ENCODE results near the gene ATF6B. TPM values are rescaled to one million over a fixed set of nuclear protein-coding genes. Genes with fewer than 3 reads are reported as not detected.

ATF6B gene
- total RNA-seq, 1 experiment from 2014 or later, result 87.2 TPM

DNA sequence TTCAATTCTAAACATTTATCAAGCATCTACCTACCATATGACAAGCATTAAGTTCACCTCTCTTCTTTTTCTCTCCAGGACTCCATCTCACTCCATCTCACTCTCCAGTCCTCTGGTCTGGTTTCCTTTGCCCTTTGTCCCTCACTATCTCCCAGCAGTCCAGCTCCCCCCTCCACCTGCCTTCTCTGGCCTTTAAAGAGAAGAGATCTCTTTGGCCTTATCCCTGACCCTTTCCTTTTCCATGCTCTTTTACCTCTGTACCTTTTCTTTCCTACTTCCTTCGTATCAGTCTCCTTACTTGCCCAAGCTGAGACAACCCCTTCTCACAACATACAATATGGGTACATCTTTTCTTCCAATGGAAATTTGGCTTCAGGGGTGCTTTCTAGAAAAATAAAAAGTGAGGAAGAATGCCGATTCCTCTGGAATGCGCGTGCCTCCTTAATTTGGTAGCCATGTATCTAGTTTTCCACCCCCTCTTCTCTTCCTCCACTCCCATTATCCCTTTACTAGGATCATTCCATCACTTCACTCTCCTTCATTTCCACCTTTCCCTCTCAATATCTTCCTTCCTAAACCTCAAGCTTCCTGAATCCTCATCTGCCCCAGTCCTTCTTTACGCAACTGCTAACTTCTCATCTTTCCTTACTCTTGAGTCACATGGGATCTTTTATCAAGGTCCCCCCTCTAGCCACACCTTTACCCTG is 48.6 kb upstream of the ATF6B start:
- peaks cover 15% of the 10 kb centered on the region; the same call in 1 of the 2 replicates for H3F3A ChIP-seq (ENCODE audit: insufficient read depth, low read depth)
- POLR2A ChIA-PET (ENCODE audit: unreplicated experiment), result no interaction called here
- intact Hi-C loops (cut with micrococcal nuclease; ENCODE audit: unreplicated experiment), result loop anchor here (1.0 to 10.0 kb wide), 3 partner anchors 22 to 512 kb away; partner anchors contain the start of genes C6orf47, CSNK2B, FKBPL and GPANK1
- TF ChIP-seq, protein P1, sequence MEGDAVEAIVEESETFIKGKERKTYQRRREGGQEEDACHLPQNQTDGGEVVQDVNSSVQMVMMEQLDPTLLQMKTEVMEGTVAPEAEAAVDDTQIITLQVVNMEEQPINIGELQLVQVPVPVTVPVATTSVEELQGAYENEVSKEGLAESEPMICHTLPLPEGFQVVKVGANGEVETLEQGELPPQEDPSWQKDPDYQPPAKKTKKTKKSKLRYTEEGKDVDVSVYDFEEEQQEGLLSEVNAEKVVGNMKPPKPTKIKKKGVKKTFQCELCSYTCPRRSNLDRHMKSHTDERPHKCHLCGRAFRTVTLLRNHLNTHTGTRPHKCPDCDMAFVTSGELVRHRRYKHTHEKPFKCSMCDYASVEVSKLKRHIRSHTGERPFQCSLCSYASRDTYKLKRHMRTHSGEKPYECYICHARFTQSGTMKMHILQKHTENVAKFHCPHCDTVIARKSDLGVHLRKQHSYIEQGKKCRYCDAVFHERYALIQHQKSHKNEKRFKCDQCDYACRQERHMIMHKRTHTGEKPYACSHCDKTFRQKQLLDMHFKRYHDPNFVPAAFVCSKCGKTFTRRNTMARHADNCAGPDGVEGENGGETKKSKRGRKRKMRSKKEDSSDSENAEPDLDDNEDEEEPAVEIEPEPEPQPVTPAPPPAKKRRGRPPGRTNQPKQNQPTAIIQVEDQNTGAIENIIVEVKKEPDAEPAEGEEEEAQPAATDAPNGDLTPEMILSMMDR (conservative IDR thresholded peaks at IDR 0.05), result no peak
- peaks cover 29% of the 10 kb centered on the region for H3K79me2 ChIP-seq (ENCODE audit: low read depth)
- no peaks in the 10 kb centered on the region for H4K20me1 ChIP-seq (ENCODE audit: insufficient read depth)
- no peaks in the 10 kb centered on the region for H3K9me2 ChIP-seq (ENCODE audit: insufficient read depth)
- no peaks in the 10 kb centered on the region for H3K9me3 ChIP-seq (ENCODE audit: insufficient read depth, low read depth)
- H3K4me1 ChIP-seq (replicated peaks; ENCODE audit: insufficient read depth), result peaks cover 31% of the 10 kb centered on the region
- no peaks in the 10 kb centered on the region for H3K36me3 ChIP-seq (ENCODE audit: low read depth)
- no TSS peak for BruUV-seq (replicated peaks)
- peak overlapping the region; percentile 86 for H3K27ac ChIP-seq
- DNase-seq, result peak in 1 of 2 experiments; percentile 77
- peak overlapping the region; percentile 76 for H2AFZ ChIP-seq
- no peaks in the 10 kb centered on the region for H3K27me3 ChIP-seq (ENCODE audit: insufficient read depth, low read depth)
- peak overlapping the region; percentile 98 for H3K4me3 ChIP-seq
- CTCF ChIA-PET, result no interaction called here
- H3K4me2 ChIP-seq, result peak overlapping the region; percentile 83

DNA sequence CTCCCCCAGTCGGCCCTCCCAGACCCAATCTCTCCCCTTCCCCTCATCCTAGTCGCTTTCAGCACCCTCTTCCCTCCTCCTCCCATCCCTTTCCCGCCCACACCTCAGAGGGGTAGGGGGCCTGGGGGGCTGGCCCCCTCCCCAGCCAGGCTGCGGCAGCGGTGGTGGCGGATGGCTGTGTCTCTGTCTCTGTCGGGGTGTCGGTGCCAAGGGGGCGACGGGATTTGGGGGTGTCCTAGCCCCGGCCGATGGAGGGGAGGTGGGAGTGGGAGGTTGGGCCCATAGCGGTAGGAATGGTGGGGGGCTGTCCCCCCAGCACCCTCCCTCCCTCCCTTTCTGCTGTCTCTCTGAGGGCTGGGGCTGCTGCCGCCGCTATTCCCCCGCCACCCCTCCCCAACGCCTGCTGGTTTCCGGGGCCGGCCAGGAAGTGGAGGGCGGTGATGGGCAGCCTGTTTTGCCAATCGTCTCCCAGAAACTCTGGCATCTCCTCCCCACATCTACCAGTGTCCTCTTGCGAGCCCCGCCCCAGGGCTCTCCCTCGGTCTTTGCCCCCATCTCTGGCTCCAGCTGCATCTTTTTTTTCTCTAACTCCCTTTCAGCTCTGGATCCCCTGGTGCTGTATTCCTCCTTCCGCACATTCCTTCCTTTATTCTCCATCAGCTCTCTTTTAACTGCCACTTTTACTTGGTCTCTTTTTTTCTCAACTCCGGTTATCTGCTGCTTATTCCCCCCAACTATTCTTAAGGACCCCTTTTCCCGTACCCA is 47.8 kb upstream of the ATF6B start, which contains the start of gene AGPAT1:
Gene AGPAT1, minus strand, starts transcription at position 374 of the 765 bp plus-strand sequence. CDS start 4,588 bp downstream, outside the sequence.
- Histone ChIP-seq H3K4me3 (peak within 1 kb of the TSS; percentile 98), H4K20me1 (ENCODE audit: insufficient read depth) (no peaks in the 10 kb centered on the region), H3F3A (ENCODE audit: insufficient read depth, low read depth) (peaks cover 15% of the 10 kb centered on the region; the same call in 1 of the 2 replicates), H3K36me3 (ENCODE audit: low read depth) (no peaks in the 10 kb centered on the region), H2AFZ (peak within 1 kb of the TSS; percentile 86), H3K9me2 (ENCODE audit: insufficient read depth) (no peaks in the 10 kb centered on the region), H3K27ac (peak within 1 kb of the TSS; percentile 86), H3K79me2 (ENCODE audit: low read depth) (peaks cover 29% of the 10 kb centered on the region), H3K27me3 (ENCODE audit: insufficient read depth, low read depth) (no peaks in the 10 kb centered on the region), H3K4me2 (peak within 1 kb of the TSS; percentile 83), H3K4me1 (replicated peaks; ENCODE audit: insufficient read depth) (peaks cover 31% of the 10 kb centered on the region), H3K9me3 (ENCODE audit: insufficient read depth, low read depth) (no peaks in the 10 kb centered on the region)
- TF ChIP-seq, protein P1 (conservative IDR thresholded peaks at IDR 0.05), result no peak
- no peak for TF ChIP-seq EZH2 (IDR thresholded peaks at IDR 0.05; ENCODE audit: low read depth)
- peak; percentile 82 to 96 for DNase-seq
- CTCF ChIA-PET, result no interaction called here
- BruUV-seq (replicated peaks), result no TSS peak
- POLR2A ChIA-PET (ENCODE audit: unreplicated experiment), result no interaction called here
- intact Hi-C loops (cut with micrococcal nuclease; ENCODE audit: unreplicated experiment), result loop anchor here (2.0 to 10.0 kb wide), 2 partner anchors 21 to 511 kb away; partner anchors contain the start of genes C6orf47, CSNK2B, GPANK1 and LY6G5B

DNA sequence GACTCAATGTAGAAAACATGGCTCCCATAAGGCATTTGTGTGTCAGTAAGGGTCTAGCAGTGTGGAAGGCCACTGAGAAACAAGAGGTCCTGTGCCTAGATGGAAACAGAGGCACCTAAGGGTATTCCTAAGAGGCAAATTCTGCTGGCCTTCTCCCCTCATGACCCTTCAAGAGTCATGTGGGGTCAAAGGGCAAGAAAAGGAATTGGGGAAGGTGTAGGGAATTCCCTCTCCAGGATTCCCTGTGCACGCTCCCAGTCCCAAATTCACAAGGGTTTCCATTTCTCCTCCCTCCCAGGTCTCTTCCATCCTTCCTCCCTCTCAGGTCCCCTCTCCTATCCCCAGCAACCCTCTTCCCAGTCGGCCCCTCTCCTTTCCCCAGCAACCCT is 47.3 kb upstream of the ATF6B start:
- ChIA-PET CTCF (no interaction called here), POLR2A (ENCODE audit: unreplicated experiment) (no interaction called here)
- peaks cover 31% of the 10 kb centered on the region for H3K4me1 ChIP-seq (replicated peaks; ENCODE audit: insufficient read depth)
- peak overlapping the region; percentile 98 for H3K4me3 ChIP-seq
- H3K4me2 ChIP-seq, result peak overlapping the region; percentile 83
- H3K27ac ChIP-seq, result no peak overlapping the region
- TF ChIP-seq, protein P1 (conservative IDR thresholded peaks at IDR 0.05), result no peak
- TF ChIP-seq EZH2 (IDR thresholded peaks at IDR 0.05; ENCODE audit: low read depth), result no peak
- BruUV-seq (replicated peaks), result no TSS peak
- H2AFZ ChIP-seq, result peak overlapping the region; percentile 86; the same call in 1 of the 2 replicates
- H4K20me1 ChIP-seq (ENCODE audit: insufficient read depth), result no peaks in the 10 kb centered on the region
- no peaks in the 10 kb centered on the region for H3K9me3 ChIP-seq (ENCODE audit: insufficient read depth, low read depth)
- no peaks in the 10 kb centered on the region for H3K9me2 ChIP-seq (ENCODE audit: insufficient read depth)
- peaks cover 15% of the 10 kb centered on the region; the same call in 1 of the 2 replicates for H3F3A ChIP-seq (ENCODE audit: insufficient read depth, low read depth)
- H3K79me2 ChIP-seq (ENCODE audit: low read depth), result peaks cover 29% of the 10 kb centered on the region
- intact Hi-C loops (cut with micrococcal nuclease; ENCODE audit: unreplicated experiment), result loop anchor here (10.0 kb wide), 1 partner anchor 511 kb away; the partner anchor contains the start of genes C6orf47, CSNK2B, GPANK1 and LY6G5B
- DNase-seq, result no peak
- no peaks in the 10 kb centered on the region for H3K36me3 ChIP-seq (ENCODE audit: low read depth)
- H3K27me3 ChIP-seq (ENCODE audit: insufficient read depth, low read depth), result no peaks in the 10 kb centered on the region

Measured in PC-9 (cell line).